ENCODE data around the gene TDRD10.

DNA sequence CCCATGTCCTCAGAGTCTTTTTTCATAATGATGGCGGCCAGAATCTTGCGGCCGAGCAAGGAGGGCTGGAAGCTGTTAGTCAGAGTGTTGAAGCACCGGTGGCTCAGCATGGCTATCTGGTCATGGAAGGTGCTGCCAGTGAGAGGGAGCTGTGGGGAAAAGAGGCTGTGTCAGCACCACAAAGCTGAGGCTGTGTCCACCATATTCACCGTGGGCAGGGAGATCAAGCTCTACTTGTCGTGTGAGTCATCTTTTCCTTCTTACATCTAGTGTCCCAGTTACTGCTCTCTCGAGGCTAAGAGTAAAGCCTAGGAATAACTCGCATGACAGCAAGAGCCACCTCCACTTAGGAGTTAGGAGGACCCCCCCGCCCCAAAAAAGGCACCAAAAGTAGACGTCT is 87.8 kb downstream of the TDRD10 start:
- no peak for TF ChIP-seq CTCF (IDR thresholded peaks at IDR 0.05)
- TF ChIP-seq POLR2A (IDR thresholded peaks at IDR 0.05) = no peak
- TF ChIP-seq POLR2AphosphoS5 (IDR thresholded peaks at IDR 0.05) = no peak
